ENCODE data around the gene ASPSCR1.

DNA sequence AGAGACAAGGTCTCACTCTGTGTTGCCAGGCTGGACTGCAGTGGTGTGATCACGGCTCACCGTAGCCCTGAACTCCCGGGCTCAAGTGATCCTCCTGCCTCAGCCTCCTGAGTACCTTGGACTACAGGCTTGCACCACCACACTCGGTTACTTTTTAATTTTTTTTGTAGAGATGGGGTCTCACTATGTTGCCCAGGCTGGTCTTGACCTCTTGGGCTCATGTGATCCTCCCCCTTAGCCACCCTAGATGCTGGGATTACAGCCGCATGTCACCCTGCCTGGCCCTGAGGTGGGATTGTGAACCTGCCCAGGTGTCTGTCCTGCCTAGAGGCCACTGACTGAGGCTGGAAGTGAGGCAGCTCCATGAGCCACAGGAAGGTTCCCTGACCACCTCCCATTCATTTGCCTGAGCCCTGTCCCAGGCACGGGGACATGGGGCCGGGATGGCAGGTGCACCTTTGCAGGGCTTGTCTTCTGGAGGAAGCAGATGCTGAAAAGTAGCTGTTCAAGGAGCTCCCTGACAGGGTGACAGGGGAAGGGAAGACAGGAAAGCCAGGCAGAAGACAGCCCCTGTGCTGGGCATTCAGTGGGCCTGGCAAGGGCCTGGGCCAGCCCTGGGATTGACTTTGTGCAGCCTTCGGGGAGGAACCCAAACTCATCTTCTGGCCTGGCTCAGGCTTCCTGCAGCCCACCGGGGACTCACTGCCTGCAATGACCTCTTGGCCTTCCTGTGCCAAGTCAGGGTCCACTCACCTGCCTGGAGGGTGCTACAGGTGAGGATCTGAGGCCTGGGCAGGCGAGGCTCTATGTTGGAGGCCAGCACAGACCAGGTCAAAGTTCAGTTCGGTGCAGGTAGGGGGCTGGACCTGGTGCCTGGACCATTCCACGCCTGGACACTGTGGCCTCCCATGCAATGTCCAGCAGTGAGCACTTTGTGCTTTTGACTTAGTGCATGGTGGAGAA lies 8.3 kb upstream of the ASPSCR1 start:
- TF ChIP-seq, protein P1, sequence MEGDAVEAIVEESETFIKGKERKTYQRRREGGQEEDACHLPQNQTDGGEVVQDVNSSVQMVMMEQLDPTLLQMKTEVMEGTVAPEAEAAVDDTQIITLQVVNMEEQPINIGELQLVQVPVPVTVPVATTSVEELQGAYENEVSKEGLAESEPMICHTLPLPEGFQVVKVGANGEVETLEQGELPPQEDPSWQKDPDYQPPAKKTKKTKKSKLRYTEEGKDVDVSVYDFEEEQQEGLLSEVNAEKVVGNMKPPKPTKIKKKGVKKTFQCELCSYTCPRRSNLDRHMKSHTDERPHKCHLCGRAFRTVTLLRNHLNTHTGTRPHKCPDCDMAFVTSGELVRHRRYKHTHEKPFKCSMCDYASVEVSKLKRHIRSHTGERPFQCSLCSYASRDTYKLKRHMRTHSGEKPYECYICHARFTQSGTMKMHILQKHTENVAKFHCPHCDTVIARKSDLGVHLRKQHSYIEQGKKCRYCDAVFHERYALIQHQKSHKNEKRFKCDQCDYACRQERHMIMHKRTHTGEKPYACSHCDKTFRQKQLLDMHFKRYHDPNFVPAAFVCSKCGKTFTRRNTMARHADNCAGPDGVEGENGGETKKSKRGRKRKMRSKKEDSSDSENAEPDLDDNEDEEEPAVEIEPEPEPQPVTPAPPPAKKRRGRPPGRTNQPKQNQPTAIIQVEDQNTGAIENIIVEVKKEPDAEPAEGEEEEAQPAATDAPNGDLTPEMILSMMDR (IDR thresholded peaks at IDR 0.05), result no peak
- no peak for TF ChIP-seq ZNF263 (CRISPR knock-in tag; IDR thresholded peaks at IDR 0.05; ENCODE audit: low read depth)
- TF ChIP-seq, protein P2, sequence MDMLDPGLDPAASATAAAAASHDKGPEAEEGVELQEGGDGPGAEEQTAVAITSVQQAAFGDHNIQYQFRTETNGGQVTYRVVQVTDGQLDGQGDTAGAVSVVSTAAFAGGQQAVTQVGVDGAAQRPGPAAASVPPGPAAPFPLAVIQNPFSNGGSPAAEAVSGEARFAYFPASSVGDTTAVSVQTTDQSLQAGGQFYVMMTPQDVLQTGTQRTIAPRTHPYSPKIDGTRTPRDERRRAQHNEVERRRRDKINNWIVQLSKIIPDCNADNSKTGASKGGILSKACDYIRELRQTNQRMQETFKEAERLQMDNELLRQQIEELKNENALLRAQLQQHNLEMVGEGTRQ (CRISPR knock-in tag; IDR thresholded peaks at IDR 0.05), result no peak
- TF ChIP-seq ZBTB21 (CRISPR knock-in tag; IDR thresholded peaks at IDR 0.05; ENCODE audit: borderline replicate concordance), result no peak
- no peak for TF ChIP-seq JUN (CRISPR knock-in tag; IDR thresholded peaks at IDR 0.05)
- TF ChIP-seq ESRRA (CRISPR knock-in tag; IDR thresholded peaks at IDR 0.05; ENCODE audit: borderline replicate concordance), result no peak
- no peak for TF ChIP-seq NFYB (CRISPR knock-in tag; conservative IDR thresholded peaks at IDR 0.05; ENCODE audit: low read depth)
- no peak for TF ChIP-seq SP1 (CRISPR knock-in tag; conservative IDR thresholded peaks at IDR 0.05)
- TF ChIP-seq, protein P3, sequence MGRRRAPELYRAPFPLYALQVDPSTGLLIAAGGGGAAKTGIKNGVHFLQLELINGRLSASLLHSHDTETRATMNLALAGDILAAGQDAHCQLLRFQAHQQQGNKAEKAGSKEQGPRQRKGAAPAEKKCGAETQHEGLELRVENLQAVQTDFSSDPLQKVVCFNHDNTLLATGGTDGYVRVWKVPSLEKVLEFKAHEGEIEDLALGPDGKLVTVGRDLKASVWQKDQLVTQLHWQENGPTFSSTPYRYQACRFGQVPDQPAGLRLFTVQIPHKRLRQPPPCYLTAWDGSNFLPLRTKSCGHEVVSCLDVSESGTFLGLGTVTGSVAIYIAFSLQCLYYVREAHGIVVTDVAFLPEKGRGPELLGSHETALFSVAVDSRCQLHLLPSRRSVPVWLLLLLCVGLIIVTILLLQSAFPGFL (CRISPR knock-in tag; IDR thresholded peaks at IDR 0.05; ENCODE audit: borderline replicate concordance), result no peak
